Right lobe of liver (tissue), 4 donors: ENCODE results near the gene CAPN10.

ENCODE experiments used
- POLR2A ChIP-seq: fragments of 450-650 bp; IDR thresholded peaks from one replicate; pipeline ENCODE4 v1.6.1; 2017; ENCODE audit warnings: antibody characterized with exemption, mild to moderate bottlenecking
- TF ChIP-seq, protein P1 (sequence below), 4 donors: fragments of 200-600 bp in 3 of 4; fragments of 450-650 bp in 1 of 4; IDR thresholded peaks; one replicate each; pipeline versions ENCODE4 v1.5.1 to v1.8.0; 2016 to 2022; ENCODE audit warnings: antibody characterized with exemption in 4 of 4, mild to moderate bottlenecking in 2 of 4
- donor health status: DM: no; HTN: no; CAD: no.
- donor health status: DM: no; HTN: no; CAD: no.
- donor health status: DM: no; HTN: yes; CAD: no.

DNA sequence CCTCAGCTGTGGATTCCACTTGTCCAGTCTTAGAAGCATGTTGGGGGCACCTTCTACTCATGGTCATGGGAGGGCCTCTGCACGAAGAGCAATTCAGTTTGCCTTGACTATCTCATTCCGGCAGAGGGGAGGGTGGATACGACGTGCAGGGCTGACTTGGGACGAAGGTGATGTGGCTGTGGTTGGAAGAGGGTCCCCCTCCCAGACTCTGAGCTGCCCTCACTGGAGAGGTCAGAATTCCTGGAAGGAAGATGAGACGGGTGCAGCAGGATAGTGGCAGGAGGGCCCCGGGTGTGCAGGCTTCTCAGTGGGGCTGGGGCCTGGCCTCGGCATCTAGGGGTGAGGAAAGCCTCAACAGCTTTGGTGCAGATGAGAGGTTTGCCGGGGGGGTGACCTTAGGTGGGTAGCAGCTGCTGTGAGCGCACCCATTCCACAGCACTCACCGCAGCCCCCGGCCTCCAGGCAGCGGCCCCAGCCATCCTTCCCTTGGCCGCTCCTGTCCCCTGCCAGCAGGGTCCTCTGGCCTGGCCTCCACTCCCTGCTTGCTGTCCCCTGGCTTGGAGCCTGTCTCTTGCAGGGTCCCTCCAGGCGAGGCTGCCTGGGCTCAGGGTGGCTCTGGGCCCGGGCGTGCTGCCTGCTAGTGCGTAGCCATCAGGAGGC lies 15.1 kb upstream of the CAPN10 start:
- TF ChIP-seq, protein P1, sequence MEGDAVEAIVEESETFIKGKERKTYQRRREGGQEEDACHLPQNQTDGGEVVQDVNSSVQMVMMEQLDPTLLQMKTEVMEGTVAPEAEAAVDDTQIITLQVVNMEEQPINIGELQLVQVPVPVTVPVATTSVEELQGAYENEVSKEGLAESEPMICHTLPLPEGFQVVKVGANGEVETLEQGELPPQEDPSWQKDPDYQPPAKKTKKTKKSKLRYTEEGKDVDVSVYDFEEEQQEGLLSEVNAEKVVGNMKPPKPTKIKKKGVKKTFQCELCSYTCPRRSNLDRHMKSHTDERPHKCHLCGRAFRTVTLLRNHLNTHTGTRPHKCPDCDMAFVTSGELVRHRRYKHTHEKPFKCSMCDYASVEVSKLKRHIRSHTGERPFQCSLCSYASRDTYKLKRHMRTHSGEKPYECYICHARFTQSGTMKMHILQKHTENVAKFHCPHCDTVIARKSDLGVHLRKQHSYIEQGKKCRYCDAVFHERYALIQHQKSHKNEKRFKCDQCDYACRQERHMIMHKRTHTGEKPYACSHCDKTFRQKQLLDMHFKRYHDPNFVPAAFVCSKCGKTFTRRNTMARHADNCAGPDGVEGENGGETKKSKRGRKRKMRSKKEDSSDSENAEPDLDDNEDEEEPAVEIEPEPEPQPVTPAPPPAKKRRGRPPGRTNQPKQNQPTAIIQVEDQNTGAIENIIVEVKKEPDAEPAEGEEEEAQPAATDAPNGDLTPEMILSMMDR (IDR thresholded peaks at IDR 0.05): no peak
- TF ChIP-seq POLR2A: no peak
